GM12872 (cell line): ENCODE data around the gene CXCR2.

ENCODE experiments used
- CTCF ChIP-seq: IDR thresholded peaks from 3 replicates; pipeline ENCODE4 v1.5.1; 2011; ENCODE audit warnings: low read depth, mild to moderate bottlenecking, low read length, moderate library complexity; ENCODE audit not compliant: insufficient read depth

The CXCR2 gene

GRCh38 chr2:218162814-218163213, 37.0 kb downstream of the CXCR2 start:
- no peak for TF ChIP-seq CTCF

- no peak for TF ChIP-seq CTCF
These were observed 41.0 kb downstream of the CXCR2 start, which contains the start of gene CXCR1 for GRCh38 chr2:218166791-218167190. TSS of gene CXCR1 (minus strand) at chr2:218166962. CDS start at chr2:218165211, 1,751 bp downstream.

GRCh38 chr2:218168016-218168415, 42.2 kb downstream of the CXCR2 start:
- TF ChIP-seq CTCF, result no peak

GRCh38 chr2:218168635-218169462, 43.0 kb downstream of the CXCR2 start:
- TF ChIP-seq CTCF, result peak; percentile 83

GRCh38 chr2:218169757-218170546, 44.1 kb downstream of the CXCR2 start:
- 0 out of 3 replicates have a peak, but pooled peaks have one; percentile 3 for TF ChIP-seq CTCF

GRCh38 chr2:218172845-218173244, 47.0 kb downstream of the CXCR2 start:
- no peak for TF ChIP-seq CTCF

GRCh38 chr2:218179782-218180181, 54.0 kb downstream of the CXCR2 start:
- no peak for TF ChIP-seq CTCF
